HG03060 (cell line): ENCODE data around the gene AKAP10.
"Not testable (repeated sequence)": the region's sequence is repeated elsewhere in the genome, so short reads cannot be mapped to it uniquely, and the experiment has no call there.

ENCODE experiments used
- ATAC-seq: cut with Tn5 transposase; IDR thresholded peaks from one replicate; pipeline ENCODE4 v1.9.1; 2021; ENCODE audit warnings: low read depth, moderate number of reproducible peaks; ENCODE audit not compliant: unreplicated experiment

The AKAP10 gene

DNA sequence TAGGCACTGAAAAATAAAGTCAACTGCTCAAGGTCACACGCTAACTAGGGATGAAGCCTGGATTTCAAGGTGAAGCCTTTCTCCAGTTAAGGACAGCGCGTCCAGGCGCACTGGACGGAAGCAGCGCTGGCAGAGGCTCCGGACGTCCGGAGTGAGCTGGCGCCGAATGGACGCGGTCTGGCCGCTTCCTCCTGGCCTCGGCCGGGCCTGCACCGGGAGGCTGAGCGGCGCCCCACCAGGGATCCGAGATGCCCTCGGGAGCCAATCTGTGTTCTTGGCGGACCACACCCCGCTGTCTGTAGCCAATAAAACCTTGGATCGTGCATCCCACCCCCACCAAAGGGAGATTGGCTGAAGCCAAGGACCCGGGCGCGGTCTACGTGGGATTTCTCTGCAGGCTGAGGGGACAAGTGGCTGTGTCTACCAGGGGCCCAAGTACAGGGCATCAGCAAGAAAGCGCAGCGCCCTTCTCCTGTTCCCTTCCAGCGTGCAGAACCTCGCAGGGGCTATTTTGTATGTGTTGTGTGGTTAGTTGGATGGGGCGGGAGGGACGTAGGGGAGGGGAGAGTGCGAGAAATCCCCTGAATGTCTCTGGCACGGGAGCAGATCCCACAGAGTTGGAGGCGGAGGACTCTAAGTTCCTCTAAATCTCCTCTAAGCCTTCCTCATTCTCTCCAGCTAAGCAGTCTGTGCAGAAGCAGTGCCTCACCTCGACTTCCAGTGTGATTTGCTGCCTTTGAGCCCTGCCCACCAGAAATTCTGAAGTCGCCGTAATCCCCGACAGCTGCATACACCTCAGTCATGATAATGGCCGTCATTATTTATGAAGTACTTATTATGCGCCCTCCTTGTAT lies 2.5 kb upstream of the AKAP10 start:
- no peak for ATAC-seq

DNA sequence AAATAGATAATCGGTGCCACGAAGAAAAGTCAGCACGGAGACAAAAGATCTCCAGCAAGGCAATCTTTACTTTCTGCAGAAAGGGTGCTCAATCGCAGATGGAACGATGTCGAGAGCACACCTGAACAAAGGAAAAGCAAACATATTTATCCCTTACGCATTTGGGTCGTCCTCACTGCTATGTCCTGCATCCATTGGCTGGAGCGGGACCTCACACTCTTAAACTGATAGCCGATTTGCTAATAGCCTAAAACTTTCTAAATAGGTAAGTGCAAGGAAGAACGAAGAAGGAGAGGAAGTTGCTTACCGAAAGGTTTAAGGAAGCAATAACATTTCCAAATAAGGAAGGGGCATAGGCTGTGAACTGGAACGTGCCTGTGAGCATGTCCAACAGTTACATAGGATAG lies 1.2 kb upstream of the AKAP10 start:
- ATAC-seq: no peak

DNA sequence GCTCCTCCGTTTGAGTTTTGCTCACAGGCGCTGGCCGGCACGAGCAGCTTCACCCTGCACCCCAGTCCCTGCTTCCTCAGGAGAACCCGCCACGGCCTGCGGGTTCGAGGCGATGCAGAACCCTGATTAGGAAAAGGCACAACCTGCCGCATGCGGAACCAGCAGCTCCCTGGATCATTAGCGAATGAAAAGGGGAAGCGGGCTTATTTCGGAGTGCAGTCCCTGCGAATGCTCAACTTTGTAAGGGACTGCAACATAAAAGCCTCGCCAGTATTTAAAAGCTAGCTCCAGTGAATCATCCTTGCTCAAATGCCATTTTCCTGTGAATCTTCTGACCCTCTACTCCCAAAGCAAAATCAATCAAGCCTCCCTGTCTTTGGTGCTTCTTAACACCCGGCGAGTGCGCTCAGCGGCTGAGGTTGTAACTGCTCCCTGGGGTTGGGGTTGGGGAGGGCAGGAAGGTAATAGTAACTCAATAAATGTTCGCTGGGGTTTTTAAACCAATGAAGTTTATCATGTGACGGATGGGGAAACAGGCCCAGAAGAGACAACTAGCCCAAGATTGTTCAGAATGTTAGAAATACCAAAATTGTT lies 678 bp upstream of the AKAP10 start:
- ATAC-seq: peak; percentile 23

- ATAC-seq: no peak
Measured at GRCh38 chr17:19975601-19976000, 2.0 kb downstream of the AKAP10 start.

DNA sequence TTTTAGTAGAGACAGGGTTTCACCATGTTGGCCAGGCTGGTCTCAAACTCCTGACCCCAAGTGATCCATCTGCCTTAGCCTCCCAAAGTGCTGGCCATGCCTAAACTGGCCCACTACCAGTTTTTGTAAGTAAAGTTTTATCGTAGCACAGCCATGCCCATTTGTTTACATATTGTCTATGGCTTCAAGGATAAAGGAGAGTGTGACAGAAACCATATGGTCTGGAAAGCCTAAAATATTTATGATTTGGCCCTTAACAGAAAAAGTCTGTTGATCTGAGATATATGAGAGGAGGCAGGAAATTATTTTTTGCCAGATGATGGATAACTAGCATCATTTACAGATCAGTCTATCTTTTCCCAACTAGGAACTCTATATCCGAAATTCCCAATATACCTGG lies 4.5 kb downstream of the AKAP10 start:
- no peak for ATAC-seq

GRCh38 chr17:19962954-19963353 lies 14.7 kb downstream of the AKAP10 start:
- ATAC-seq: not testable (repeated sequence)

DNA sequence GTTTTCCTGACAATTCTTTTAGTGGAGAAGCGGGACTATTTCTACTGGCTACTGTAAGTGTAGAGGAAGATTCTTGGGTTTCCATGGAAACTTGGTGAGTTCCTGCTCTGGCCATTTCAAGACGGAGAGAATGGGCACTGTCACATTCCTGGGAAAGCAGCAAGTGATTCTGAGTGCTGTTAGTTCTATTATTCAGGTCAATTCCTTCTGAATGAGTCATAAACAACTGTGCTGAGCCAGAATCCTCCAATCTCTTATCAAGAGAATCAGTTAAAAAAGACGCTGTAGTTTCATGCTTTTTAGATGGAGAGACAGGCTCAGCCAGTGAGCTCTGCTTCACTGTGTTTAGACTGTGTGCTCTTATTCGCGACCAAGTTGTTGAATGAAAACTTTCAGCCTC lies 19.6 kb downstream of the AKAP10 start:
- ATAC-seq: no peak

- ATAC-seq: no peak
Measured at GRCh38 chr17:19955099-19955498, 22.5 kb downstream of the AKAP10 start.

DNA sequence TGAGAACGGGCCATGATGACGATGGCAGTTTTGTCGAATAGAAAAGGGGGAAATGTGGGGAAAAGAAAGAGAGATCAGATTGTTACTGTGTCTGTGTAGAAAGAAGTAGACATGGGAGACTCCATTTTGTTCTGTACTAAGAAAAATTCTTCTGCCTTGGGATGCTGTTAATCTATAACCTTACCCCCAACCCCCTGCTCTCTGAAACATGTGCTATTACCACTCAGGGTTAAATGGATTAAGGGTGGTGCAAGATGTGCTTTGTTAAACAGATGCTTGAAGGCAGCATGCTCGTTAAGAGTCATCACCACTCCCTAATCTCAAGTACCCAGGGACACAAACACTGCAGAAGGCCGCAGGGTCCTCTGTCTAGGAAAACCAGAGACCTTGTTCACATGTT lies 26.2 kb downstream of the AKAP10 start:
- ATAC-seq: not testable (repeated sequence)

- ATAC-seq: not testable (repeated sequence)
Measured at GRCh38 chr17:19950624-19951195, 26.9 kb downstream of the AKAP10 start.

DNA sequence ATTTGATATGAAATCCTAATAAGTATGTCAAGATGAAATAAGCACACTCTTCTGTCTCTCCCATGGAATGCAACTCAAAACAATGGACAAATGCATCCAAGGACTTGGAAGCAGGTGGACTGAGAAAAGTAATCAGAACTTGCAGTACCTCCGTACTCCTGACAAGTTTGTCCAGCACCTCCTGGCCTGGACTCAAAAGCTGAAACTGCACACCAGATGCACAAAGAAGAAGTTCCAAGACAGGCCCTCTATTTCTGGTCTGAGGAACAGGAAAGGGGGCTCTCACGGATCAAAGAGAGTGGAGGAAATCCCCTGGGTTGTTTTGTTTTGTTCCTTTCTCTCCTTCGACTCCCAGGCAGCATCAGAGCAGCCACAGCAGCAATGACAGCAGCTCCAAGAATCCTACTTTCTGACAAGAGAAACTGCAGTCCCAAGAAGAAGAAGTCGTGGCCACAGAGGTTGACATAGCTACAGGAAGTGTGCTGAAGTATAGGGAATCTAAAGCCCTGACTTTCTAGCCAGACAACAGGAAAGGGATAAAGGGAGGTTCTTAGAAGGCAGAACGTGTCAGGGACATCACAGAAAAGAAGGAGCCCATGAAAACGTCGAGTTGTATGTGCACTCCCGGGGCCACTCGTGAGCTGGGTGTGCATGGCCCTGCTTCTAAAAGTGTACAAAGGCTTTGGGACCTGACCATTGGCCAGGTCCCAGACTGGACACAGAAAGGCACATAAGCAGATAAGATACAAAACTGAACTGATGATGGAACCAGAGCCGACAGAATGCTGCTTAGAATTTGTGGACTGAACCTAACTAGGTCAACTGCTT lies 29.3 kb downstream of the AKAP10 start:
- ATAC-seq: no peak

DNA sequence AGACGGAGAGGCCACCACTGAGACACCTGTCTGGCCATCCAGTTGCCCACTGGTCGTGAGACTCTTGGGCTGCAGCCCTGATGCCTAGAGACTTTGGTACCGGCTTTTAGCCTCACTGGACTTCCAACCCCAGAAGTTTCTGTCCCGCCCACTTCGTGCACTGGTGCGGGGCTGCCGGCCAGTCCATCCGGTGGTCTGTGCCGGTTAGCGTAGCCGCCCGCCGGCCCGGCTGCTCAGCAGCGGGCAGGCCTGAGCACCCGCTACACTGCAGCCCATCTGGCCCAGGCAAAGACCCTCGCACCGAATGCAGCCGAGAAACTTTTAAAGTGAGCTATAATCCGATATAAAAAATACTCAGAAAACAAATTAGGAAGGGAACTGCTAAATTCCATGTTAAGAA lies 30.7 kb downstream of the AKAP10 start:
- ATAC-seq: no peak

DNA sequence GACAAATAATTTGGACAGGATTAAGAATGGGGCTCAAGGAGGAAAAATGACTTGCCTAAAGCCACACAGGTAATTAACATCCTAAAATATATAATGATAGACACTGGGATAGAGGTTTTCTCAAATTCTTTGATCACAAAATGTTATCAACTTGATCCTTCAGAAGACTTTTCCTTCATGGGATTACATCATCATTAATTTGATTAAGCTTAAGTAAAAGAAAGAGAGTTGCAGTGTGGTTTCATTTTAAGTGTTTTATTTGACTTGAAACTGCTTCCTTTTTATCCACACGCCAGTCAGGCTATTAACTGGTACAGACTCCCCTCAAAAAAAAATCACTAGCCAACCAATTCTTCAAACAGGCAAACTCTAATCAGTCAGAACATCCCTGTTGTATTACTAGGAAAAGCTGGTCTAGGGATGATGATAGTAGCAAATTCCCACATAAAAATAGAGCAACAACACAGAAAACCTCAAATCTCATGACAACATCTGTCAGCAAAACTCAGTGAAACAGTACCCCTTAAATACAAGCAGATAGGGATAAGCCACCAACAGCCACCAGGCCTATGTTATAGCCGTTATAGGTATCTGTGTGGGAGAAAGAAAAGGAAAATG lies 32.5 kb downstream of the AKAP10 start:
- ATAC-seq: no peak

GRCh38 chr17:19943599-19943998 lies 34.0 kb downstream of the AKAP10 start:
- ATAC-seq: no peak

DNA sequence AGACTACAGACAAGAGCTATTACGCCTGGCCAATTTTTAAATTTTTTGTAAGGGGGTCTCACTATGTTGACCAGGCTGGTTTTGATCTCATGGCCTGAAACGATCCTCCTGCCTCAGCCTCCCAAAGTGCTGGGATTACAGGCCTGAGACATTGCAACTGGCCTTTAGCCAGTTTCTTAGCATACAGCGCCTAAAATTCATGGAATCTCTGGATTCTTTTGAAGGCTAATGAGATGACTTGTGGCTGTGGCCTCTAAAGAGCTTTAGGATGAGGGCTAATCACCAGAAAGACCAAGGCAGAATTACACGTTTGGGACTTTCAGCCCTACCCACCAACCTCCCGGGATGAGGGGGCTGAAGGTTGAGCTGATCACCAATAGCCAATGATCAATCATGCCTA lies 34.6 kb downstream of the AKAP10 start:
- no peak for ATAC-seq

DNA sequence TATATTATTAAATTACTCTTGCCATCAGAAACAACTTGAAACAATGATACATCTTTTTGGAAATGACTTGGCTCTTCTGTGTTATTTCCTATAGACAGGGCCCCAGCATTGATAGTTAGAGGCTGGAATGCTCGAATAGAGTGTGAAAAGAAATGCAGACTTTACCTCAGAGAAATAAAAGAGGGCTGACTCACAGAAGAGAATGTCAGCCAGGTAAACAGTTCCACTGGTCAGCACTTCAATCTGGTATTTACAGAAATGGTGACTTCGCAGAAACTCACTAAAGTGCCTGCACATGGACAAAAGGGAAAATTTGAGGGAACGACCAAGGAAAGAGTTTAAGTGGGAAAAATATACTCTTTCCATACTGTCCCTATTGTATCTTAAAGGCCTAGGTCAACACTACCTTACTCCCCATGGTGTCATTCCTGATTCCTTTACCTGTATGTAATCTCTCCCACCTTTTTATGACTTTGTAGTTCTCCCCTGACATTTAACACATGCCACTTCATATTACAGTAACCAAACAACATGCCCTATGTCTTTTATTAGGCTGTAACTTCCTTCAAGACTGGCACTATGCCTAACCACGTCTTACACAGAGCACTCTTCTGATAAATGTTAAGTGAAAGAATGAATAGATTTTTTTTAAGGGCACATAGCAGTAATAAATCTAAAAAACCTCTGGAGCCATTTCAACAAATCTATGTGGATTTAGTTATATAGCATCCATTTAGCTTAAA lies 36.7 kb downstream of the AKAP10 start:
- ATAC-seq: no peak

DNA sequence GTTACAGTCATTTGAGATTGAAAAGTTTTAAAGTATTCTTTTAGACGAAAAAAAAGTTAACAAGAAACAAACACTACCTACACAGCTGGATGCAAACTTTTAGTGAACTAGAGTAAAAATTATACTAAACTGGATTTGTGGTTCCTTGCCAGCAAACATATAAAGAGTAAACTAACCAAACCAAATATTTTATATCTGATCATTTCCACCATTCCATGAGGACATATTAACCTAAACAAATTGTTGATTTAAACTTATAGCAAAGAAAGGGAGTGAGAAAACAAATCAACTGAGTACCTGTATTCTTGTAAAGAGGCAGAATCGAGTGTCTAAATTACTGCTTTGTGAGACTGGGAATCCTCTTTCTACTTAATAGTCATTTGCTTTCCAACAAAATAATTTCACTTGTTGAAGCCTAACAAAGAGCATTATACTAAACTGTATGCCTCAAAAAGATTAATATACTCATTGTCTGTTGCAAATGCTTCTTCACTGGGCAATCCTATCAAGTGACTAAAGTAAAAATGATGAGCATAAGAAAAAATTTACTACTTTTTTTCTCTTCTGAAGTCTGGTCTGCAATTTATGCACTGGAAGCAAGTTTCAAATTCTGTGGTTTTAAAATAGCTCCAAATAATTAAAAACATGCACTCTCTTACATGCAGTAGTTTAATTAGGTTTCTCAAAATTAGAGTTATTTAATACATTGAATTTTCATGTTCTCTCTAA lies 37.5 kb downstream of the AKAP10 start:
- ATAC-seq: no peak

DNA sequence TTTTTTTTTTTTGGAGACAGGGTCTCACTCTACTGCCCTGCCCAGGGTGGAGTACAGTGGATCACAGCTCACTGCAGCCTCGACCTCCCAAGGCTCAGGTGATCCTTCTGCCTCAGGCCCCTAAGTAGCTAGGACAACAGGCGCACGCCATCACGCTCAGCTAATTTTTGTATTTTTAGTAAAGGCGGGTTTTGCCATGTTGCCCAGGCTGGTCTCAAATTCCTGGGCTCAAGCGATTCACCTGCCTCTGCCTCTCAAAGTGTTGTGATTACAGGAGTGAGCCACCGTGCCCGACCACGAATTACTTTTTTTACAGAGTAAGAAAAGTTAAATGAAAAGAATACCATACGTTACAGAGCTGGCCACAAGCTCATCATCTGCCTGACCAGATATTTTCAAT lies 38.9 kb downstream of the AKAP10 start:
- no peak for ATAC-seq

- no peak for ATAC-seq
Measured at GRCh38 chr17:19937522-19937921, 40.1 kb downstream of the AKAP10 start.
